ENCODE data around the gene STAT6.

DNA sequence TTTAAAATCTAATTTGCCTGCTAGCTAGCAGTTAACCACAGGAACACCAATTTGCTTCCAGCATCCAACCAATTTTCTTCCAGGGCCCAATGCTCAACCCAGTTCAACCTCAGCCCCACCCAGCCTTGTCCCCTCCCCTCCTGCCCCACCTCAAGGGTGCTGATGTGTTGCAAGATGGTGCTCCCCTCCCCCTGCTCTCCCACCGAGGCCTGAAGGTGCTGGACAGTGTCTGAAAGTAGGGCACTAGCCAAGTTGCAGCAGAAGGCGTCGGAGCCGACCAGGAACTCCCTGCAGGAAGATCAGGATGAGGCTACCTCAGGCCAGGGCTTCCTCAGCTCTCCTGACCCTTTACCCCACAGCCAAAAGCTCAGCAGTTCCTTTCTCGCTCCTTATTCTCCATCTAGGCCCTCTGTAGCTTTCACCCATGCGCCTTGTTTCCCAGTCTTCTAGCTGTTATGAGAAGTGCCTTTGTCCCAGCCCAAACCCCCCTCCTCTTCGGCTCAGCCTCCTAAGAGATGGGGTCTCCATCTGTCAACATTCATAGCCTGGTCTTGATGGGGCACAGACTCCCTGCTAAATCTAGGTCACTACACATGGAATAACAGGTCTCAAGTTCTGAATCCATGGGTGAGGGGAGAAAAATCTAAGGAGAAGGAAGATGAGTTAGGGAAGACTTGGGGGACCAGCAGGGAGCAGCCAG, 3.6 kb downstream of the STAT6 start:
- TF ChIP-seq POLR2AphosphoS5 (IDR thresholded peaks at IDR 0.05; ENCODE audit: low read length) (no peak), RCOR1 (conservative IDR thresholded peaks at IDR 0.05; ENCODE audit: low read depth, low read length) (no peak), CTCF (IDR thresholded peaks at IDR 0.05 in 2 of 3, conservative IDR thresholded peaks at IDR 0.05 in 1 of 3; ENCODE audit: control insufficient read depth in 2 of 3, extremely low read depth in 1 of 3, insufficient read depth in 1 of 3, low read depth in 3 of 3, low read length in 3 of 3) (no peak), ZNF274 (IDR thresholded peaks at IDR 0.05; ENCODE audit: insufficient read depth, insufficient read length) (no peak), ZZZ3 (IDR thresholded peaks at IDR 0.05; ENCODE audit: control insufficient read depth, insufficient read length, low read depth) (no peak), SRF (IDR thresholded peaks at IDR 0.05; ENCODE audit: low read depth in 2 of 2, low read length in 2 of 2) (no peak), CHD2 (IDR thresholded peaks at IDR 0.05; ENCODE audit: borderline replicate concordance, low read depth, low read length) (no peak), CREB1 (IDR thresholded peaks at IDR 0.05; ENCODE audit: low read depth) (no peak), YY1 (IDR thresholded peaks at IDR 0.05; ENCODE audit: low read depth, low read length) (no peak), EP300 (IDR thresholded peaks at IDR 0.05; ENCODE audit: borderline replicate concordance in 1 of 2, control insufficient read depth in 1 of 2, low read depth in 2 of 2, low read length in 2 of 2) (no peak)
